Progenitor cell of endocrine pancreas (in vitro differentiated cells): ENCODE data around the gene CNOT6. TPM values are rescaled to one million over a fixed set of nuclear protein-coding genes. Genes with fewer than 3 reads are reported as not detected.

Experiments used
- DNase-seq: peaks from one replicate; pipeline ENCODE4 v3.0.0; 2021; ENCODE audit warnings: low spot score; ENCODE audit not compliant: unreplicated experiment
- H3K27ac Mint-ChIP-seq: 2 replicates; pipeline ENCODE4 v1.8.0; 2021; ENCODE audit warnings: mild to moderate bottlenecking, moderate library complexity, mixed read lengths
- H3K27me3 Mint-ChIP-seq: 2 replicates; pipeline ENCODE4 v1.8.0; 2021; ENCODE audit warnings: mixed read lengths
- H3K36me3 Mint-ChIP-seq: 2 replicates; pipeline ENCODE4 v1.8.0; 2022; ENCODE audit warnings: mixed read lengths; ENCODE audit not compliant: insufficient read depth
- H3K4me1 Mint-ChIP-seq: 2 replicates; pipeline ENCODE4 v1.8.0; 2021; ENCODE audit warnings: low read depth, mixed read lengths
- H3K4me3 Mint-ChIP-seq: 2 replicates; pipeline ENCODE4 v1.8.0; 2021; ENCODE audit warnings: low read depth, mild to moderate bottlenecking, moderate library complexity, mixed read lengths
- H3K9me3 Mint-ChIP-seq: 2 replicates; pipeline ENCODE4 v1.8.0; 2021; ENCODE audit warnings: low read depth, mixed read lengths
- CTCF ChIP-seq: fragments of 200-600 bp; sonication (generic); IDR thresholded peaks from one replicate; pipeline ENCODE4 v1.5.0; 2021; ENCODE audit warnings: antibody characterized with exemption, mild to moderate bottlenecking; ENCODE audit not compliant: unreplicated experiment
- total RNA-seq: library from RNA; stranded (reverse); gene quantifications from 2 replicates; pipeline ENCODE4 v1.2.1, GENCODE V29; 2021

CNOT6 gene
- total RNA-seq, 1 donor from 2014 or later = 70.4 TPM

- Mint-ChIP-seq H3K4me1 (no peaks in the 10 kb centered on the region), H3K27me3 (peaks cover 13% of the 10 kb centered on the region), H3K27ac (no peak overlapping the region), H3K9me3 (no peaks in the 10 kb centered on the region), H3K36me3 (no peaks in the 10 kb centered on the region), H3K4me3 (no peak overlapping the region)
- DNase-seq = no peak
- TF ChIP-seq CTCF = no peak
Measured at GRCh38 chr5:180627386-180628120, 133.4 kb downstream of the CNOT6 start.

Other genes with a start within 250 kb of the CNOT6 start
- gene MAPK9, start 202.3 kb upstream of the CNOT6 start, total RNA-seq = 47.6 and 51.2 TPM in 2 replicates
- 1.7 and 2.7 TPM in 2 replicates for gene GFPT2, start 141.0 kb upstream of the CNOT6 start, total RNA-seq
- 0.87 TPM in 1 of 2 replicates, not detected in the other for gene SCGB3A1, start 97.1 kb downstream of the CNOT6 start, total RNA-seq
- 2.0 TPM in 2 replicates for gene FLT4, start 155.2 kb downstream of the CNOT6 start, total RNA-seq
- not detected in 2 replicates for gene OR2Y1, start 245.7 kb downstream of the CNOT6 start, total RNA-seq